ENCODE data around the gene ZNF76. TPM values are rescaled to one million over a fixed set of nuclear protein-coding genes. Genes with fewer than 3 reads are reported as not detected.

The ZNF76 gene
- total RNA-seq, 6 experiments from 2014 or later: 14.4 to 19.8 (median 17.6) TPM

GRCh38 chr6:35293681-35294080, 34.1 kb downstream of the ZNF76 start:
- H3K4me1 ChIP-seq: no peaks in the 10 kb centered on the region
- DNase-seq (no peak), ATAC-seq (no peak)
- H3K36me3 ChIP-seq: peaks cover 0 to 47% (median 6%) of the 10 kb centered on the region in 4 donors
- H3K9me3 ChIP-seq: no peaks in the 10 kb centered on the region
- TF ChIP-seq, protein P1, sequence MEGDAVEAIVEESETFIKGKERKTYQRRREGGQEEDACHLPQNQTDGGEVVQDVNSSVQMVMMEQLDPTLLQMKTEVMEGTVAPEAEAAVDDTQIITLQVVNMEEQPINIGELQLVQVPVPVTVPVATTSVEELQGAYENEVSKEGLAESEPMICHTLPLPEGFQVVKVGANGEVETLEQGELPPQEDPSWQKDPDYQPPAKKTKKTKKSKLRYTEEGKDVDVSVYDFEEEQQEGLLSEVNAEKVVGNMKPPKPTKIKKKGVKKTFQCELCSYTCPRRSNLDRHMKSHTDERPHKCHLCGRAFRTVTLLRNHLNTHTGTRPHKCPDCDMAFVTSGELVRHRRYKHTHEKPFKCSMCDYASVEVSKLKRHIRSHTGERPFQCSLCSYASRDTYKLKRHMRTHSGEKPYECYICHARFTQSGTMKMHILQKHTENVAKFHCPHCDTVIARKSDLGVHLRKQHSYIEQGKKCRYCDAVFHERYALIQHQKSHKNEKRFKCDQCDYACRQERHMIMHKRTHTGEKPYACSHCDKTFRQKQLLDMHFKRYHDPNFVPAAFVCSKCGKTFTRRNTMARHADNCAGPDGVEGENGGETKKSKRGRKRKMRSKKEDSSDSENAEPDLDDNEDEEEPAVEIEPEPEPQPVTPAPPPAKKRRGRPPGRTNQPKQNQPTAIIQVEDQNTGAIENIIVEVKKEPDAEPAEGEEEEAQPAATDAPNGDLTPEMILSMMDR (IDR thresholded peaks at IDR 0.05): no peak
- TF ChIP-seq POLR2A (IDR thresholded peaks at IDR 0.05): no peak
- no peak overlapping the region for H3K27ac ChIP-seq
- WGBS (ENCODE audit: insufficient coverage, low coverage, low lambda C conversion rate, missing lambda C conversion rate): 90% methylated on average over 4 of the region's 9 CpGs
- H3K27me3 ChIP-seq: no peaks in the 10 kb centered on the region
- intact Hi-C loops (cut with DNase I): no loop called here
- H3K4me3 ChIP-seq: no peak overlapping the region

- Histone ChIP-seq H3K4me1 (no peaks in the 10 kb centered on the region), H3K9me3 (no peaks in the 10 kb centered on the region), H3K36me3 (peaks cover 0 to 41% (median 3%) of the 10 kb centered on the region in 4 donors), H3K27me3 (no peaks in the 10 kb centered on the region), H3K4me3 (no peak overlapping the region), H3K27ac (no peak overlapping the region)
- TF ChIP-seq POLR2A (IDR thresholded peaks at IDR 0.05): no peak
- TF ChIP-seq, protein P1 (IDR thresholded peaks at IDR 0.05): peak; percentile 69 to 84 (median 79)
- WGBS (ENCODE audit: insufficient coverage, low coverage, low lambda C conversion rate, missing lambda C conversion rate): 46% methylated on average over 8 of the region's 10 CpGs
- no peak for DNase-seq
- intact Hi-C loops (cut with DNase I): no loop called here
- ATAC-seq: peak; percentile 72 to 81 (median 75)
Measured at GRCh38 chr6:35294308-35294945, 34.9 kb downstream of the ZNF76 start.

GRCh38 chr6:35295036-35295435, 35.5 kb downstream of the ZNF76 start:
- Histone ChIP-seq H3K4me1 (no peaks in the 10 kb centered on the region), H3K27ac (no peak overlapping the region), H3K4me3 (no peak overlapping the region), H3K27me3 (no peaks in the 10 kb centered on the region), H3K9me3 (no peaks in the 10 kb centered on the region), H3K36me3 (peaks cover 0 to 36% (median 2%) of the 10 kb centered on the region in 4 donors)
- no peak for TF ChIP-seq POLR2A (IDR thresholded peaks at IDR 0.05)
- TF ChIP-seq, protein P1 (IDR thresholded peaks at IDR 0.05): no peak
- WGBS (ENCODE audit: insufficient coverage, low coverage, low lambda C conversion rate, missing lambda C conversion rate): 60% methylated on average over 1 of the region's 2 CpGs
- intact Hi-C loops (cut with DNase I): no loop called here
- DNase-seq: no peak
- no peak for ATAC-seq

DNA sequence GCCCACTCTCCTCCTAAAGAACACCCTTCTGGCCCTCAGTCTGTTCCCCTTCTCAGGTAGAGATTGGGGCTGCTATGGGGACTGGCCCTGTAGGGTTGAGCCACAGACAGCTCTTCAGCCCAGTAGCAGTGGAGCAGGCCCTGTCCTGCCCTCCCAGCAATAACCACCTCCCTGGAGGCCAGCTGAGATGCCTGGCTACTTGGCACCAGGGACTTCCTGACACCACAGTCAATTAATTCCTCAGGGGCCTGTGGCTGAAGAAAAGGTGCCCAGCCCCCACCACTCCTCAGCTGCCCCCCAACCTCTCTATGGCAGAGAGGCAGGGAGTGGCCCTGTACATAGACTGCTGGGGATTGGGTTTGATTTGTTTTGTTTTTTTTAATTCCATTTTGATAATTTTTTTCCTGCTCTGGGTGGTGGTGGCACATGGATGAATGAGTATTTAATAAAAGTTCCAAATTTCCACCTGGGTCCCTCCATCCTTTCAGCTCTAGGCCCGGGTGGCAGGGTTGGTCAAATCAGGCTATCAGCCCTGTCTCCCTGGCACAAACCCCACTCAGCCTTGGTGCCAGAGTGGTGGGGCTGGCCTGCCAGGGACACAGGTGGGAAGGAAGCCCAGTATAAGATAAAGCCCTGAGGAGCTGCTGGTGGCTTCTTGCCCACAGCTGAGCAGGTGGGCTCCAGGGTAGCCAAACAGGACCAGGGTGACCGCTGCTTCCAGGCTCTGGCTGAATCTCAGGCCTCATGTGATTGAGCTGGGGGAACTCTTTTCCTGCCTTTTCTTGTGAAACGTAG, 36.2 kb downstream of the ZNF76 start:
- Histone ChIP-seq H3K36me3 (peaks cover 0 to 29% (median 0%) of the 10 kb centered on the region in 4 donors), H3K4me3 (no peak overlapping the region), H3K4me1 (no peaks in the 10 kb centered on the region), H3K27ac (no peak overlapping the region), H3K9me3 (no peaks in the 10 kb centered on the region), H3K27me3 (no peaks in the 10 kb centered on the region)
- TF ChIP-seq, protein P1 (IDR thresholded peaks at IDR 0.05): no peak
- no peak for TF ChIP-seq POLR2A (IDR thresholded peaks at IDR 0.05)
- no peak for ATAC-seq
- intact Hi-C loops (cut with DNase I): no loop called here
- no peak for DNase-seq
- WGBS (ENCODE audit: insufficient coverage, low coverage, low lambda C conversion rate, missing lambda C conversion rate): 50% methylated on average over 1 of the region's 3 CpGs
